T47D (cell line): Measurements from ENCODE around the gene TPP1.

Experiments
- DNase-seq, 2 experiments: peaks; one replicate each; pipeline versions ENCODE4 v3.0.0 to v3.0.0-alpha.2; 2011 to 2012; ENCODE audit warnings: low read depth in 1 of 2, low spot score in 1 of 2
- JUND ChIP-seq: IDR thresholded peaks from 2 replicates; pipeline ENCODE4 v1.6.1; 2012; ENCODE audit warnings: low read depth
- in situ Hi-C: cut with HindIII; loops from 2 replicates; pipeline ENCODE4 v1.10.0; 2016; ENCODE audit warnings: low sequenced_read_pairs, low pct_unique_long_range_greater_than_20kb

Gene TPP1

DNA sequence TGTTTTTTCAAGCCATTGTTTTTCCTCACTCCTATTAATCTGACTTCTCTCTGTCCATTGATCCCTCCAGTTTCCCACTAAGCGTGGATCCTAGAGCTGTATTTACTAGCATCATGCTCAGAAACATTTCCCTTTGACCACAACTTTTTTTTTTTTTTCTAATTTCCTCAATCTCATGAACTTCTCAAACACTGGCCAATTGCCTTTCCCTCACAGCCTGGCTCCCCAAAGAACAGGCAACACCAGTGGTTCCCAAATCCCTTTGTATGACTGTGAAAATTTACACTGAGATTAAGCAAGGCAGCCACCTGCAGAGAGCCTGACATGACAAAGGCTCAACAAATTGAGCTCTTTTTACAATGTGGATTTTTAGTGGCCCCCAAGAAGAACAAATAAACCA lies 1.4 kb upstream of the TPP1 start:
- in situ Hi-C loops = no loop called here
- DNase-seq = no peak
- no peak for TF ChIP-seq JUND

GRCh38 chr11:6618117-6619003 lies 862 bp downstream of the TPP1 start:
- TF ChIP-seq JUND = no peak
- in situ Hi-C loops = no loop called here
- no peak for DNase-seq

- in situ Hi-C loops = no loop called here
- DNase-seq = no peak
- no peak for TF ChIP-seq JUND
These were observed 1.9 kb downstream of the TPP1 start for GRCh38 chr11:6617315-6617781.

- no peak for TF ChIP-seq JUND
- no peak for DNase-seq
- in situ Hi-C loops = no loop called here
These were observed 2.5 kb downstream of the TPP1 start for GRCh38 chr11:6616596-6617250.

DNA sequence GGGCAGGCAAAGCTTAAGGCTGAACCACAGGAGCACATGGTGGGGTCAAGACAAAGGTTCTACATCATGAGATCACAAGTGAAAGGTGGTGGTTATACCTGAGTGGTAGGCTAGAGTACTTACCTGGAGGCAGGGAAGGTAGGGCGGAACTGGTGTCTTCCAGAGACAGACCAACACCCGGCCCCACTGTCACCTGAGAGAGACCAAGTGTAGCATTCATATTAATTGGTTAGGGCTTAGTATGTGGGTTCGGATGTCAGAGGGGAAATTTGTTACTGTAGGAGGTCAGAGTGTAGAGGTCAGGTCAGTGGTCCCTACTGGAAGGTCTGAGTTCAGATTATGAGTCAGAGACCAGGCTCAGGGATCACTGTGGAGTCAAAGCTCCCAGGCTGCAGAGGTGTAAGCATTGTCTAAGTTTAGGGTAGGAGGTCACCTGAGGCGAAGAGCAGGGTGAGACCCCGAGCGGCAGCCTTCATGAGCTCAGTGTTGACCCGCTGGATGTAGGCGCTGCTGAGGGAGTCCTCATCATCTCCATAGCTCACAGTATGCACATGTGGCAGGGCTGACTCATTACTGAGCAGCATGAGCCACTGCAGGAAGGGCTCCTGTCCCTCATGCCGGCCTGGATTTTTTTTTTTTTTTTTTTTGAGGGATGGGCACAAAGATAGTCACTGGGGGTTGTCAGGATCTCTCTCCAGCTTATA lies 3.2 kb downstream of the TPP1 start:
- no peak for DNase-seq
- no peak for TF ChIP-seq JUND
- in situ Hi-C loops = no loop called here

DNA sequence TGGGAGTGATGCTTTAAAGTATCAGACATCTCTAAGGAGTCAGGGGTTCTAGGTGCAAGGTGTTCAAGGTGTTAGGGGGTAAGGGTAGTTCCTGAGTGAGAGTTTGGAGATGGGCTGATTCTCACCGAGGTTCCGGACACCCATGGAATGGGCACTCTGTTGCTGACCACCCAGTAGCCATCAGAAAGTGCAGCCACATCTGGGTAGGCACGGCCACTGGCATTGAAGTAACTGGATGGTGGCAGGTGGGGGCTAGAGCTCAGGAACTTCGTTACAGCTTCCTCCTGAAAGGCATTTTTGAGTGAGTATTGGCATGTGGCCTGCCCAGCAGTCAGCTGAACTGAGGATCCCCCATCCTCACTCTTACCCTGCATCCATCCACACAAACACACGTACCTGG lies 4.2 kb downstream of the TPP1 start:
- no peak for TF ChIP-seq JUND
- in situ Hi-C loops = no loop called here
- no peak for DNase-seq

GRCh38 chr11:6614446-6614845 lies 4.8 kb downstream of the TPP1 start:
- DNase-seq = no peak
- TF ChIP-seq JUND = no peak
- in situ Hi-C loops = no loop called here

DNA sequence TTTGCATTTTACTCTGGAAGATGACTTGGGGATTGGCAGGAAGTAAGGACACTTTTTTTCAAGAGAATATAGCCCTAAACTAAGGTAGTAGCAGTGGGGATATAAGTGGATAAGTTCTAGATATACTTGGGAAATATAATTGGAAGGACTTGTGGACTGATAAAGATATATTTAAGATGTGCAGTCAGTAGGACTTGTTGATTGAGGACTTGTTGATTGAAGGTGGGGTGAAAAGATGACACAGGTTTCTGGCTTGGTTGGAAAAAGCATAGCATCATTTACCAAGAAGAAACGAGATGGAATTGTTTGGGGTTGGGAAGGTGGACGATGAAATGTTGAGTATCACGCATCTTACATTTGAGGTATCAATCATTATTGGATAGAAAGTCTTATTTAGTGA lies 5.7 kb downstream of the TPP1 start:
- DNase-seq = no peak
- in situ Hi-C loops = no loop called here
- TF ChIP-seq JUND = no peak

GRCh38 chr11:6612213-6613041 lies 6.8 kb downstream of the TPP1 start, which contains the start of gene TAF10:
Gene TAF10 (minus strand): TSS chr11:6612216. CDS start chr11:6612189, 27 bp downstream.
- in situ Hi-C loops = no loop called here
- TF ChIP-seq JUND = no peak
- peak; percentile 69 to 95 for DNase-seq

- no peak for DNase-seq
- no peak for TF ChIP-seq JUND
- in situ Hi-C loops = no loop called here
These were observed 7.3 kb downstream of the TPP1 start for GRCh38 chr11:6611963-6612212.

- no peak for TF ChIP-seq JUND
- no peak for DNase-seq
- in situ Hi-C loops = no loop called here
These were observed 7.9 kb downstream of the TPP1 start for GRCh38 chr11:6611092-6611962.
